Liver (tissue), 3 donors: ENCODE measurements around the gene IGLL5.
"Not testable (repeated sequence)": the region's sequence is repeated elsewhere in the genome, so short reads cannot be mapped to it uniquely, and the experiment has no call there.

Experiments
- SP1 ChIP-seq: IDR thresholded peaks from 2 replicates; pipeline ENCODE4 v1.6.1; 2018; ENCODE audit warnings: antibody characterized with exemption, mild to moderate bottlenecking
- TAF1 ChIP-seq: conservative IDR thresholded peaks from 2 replicates; pipeline ENCODE4 v1.6.1; 2016; ENCODE audit warnings: antibody characterized with exemption, mild to moderate bottlenecking
- TF ChIP-seq, protein P1 (sequence below): fragments of 150-350 bp; IDR thresholded peaks from 2 replicates; pipeline ENCODE4 v1.5.1; 2017; ENCODE audit warnings: improper control_type of control experiment, low read depth, low read length; ENCODE audit not compliant: missing input control
- donor health status: healthy.
- donor health status: healthy.

DNA sequence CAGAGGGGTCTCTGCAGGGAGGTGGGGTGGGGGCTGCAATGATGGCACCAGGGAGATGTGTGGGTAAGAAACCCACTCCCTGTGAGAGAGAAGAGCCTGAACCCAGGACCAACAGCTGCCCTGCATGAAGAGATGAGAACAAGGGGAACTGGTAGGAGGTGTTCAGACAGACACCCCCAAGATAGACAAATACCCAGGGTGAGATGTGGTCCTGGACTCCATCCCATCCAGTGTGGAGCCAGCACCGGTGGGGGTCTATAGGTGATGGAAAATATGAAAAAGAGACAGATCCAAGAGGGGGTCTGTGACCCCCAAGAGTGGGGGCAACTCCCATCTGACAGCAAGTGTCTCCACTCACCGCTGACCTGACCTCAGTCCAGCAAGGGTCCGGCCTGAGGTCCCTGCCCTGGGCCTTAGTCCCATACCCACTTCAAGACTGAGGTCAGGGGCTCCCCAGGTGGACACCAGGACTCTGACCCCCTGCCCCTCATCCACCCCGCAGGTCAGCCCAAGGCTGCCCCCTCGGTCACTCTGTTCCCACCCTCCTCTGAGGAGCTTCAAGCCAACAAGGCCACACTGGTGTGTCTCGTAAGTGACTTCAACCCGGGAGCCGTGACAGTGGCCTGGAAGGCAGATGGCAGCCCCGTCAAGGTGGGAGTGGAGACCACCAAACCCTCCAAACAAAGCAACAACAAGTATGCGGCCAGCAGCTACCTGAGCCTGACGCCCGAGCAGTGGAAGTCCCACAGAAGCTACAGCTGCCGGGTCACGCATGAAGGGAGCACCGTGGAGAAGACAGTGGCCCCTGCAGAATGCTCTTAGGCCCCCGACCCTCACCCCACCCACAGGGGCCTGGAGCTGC lies 34.7 kb downstream of the IGLL5 start:
- TF ChIP-seq, protein P1, sequence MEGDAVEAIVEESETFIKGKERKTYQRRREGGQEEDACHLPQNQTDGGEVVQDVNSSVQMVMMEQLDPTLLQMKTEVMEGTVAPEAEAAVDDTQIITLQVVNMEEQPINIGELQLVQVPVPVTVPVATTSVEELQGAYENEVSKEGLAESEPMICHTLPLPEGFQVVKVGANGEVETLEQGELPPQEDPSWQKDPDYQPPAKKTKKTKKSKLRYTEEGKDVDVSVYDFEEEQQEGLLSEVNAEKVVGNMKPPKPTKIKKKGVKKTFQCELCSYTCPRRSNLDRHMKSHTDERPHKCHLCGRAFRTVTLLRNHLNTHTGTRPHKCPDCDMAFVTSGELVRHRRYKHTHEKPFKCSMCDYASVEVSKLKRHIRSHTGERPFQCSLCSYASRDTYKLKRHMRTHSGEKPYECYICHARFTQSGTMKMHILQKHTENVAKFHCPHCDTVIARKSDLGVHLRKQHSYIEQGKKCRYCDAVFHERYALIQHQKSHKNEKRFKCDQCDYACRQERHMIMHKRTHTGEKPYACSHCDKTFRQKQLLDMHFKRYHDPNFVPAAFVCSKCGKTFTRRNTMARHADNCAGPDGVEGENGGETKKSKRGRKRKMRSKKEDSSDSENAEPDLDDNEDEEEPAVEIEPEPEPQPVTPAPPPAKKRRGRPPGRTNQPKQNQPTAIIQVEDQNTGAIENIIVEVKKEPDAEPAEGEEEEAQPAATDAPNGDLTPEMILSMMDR, result not testable (repeated sequence)
- not testable (repeated sequence) for TF ChIP-seq SP1, TAF1
